ENCODE measurements around the gene KIN.
A peak's percentile ranks its signal among the peaks of the same experiment; 100 is the strongest.
"Not testable (repeated sequence)": the region's sequence is repeated elsewhere in the genome, so short reads cannot be mapped to it uniquely, and the experiment has no call there.

The KIN gene, protein sequence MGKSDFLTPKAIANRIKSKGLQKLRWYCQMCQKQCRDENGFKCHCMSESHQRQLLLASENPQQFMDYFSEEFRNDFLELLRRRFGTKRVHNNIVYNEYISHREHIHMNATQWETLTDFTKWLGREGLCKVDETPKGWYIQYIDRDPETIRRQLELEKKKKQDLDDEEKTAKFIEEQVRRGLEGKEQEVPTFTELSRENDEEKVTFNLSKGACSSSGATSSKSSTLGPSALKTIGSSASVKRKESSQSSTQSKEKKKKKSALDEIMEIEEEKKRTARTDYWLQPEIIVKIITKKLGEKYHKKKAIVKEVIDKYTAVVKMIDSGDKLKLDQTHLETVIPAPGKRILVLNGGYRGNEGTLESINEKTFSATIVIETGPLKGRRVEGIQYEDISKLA

GRCh38 chr10:7787857-7788638, at the start of gene KIN, which contains the start of gene ATP5F1C:
KIN (minus strand) TSS chr10:7787993; CDS start chr10:7787933, 60 bp downstream.
ATP5F1C (plus strand) TSS chr10:7788177; CDS start chr10:7788208, 31 bp downstream.
- peak; percentile 97 for DNase-seq (ENCODE audit: low read depth)

DNA sequence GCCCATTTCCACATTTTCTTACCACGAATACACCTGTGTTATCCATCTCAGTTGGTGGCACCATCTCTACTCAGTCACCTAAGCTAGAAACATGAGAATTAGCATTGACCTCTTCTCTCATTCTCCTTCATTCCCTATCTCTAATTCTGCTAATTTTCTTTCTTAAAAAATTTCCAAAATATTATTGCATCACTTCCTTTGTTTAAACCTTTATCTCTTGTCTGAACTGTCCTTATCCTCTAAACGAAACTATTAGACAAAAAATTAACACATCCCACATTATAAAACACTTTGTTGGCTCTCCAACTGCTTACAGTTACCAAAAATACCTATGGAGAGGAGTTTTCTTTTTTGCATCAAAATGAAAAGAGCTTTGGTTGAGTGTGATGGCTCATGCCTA, 48.8 kb upstream of the KIN start:
- no peak for DNase-seq (ENCODE audit: low read depth)

DNA sequence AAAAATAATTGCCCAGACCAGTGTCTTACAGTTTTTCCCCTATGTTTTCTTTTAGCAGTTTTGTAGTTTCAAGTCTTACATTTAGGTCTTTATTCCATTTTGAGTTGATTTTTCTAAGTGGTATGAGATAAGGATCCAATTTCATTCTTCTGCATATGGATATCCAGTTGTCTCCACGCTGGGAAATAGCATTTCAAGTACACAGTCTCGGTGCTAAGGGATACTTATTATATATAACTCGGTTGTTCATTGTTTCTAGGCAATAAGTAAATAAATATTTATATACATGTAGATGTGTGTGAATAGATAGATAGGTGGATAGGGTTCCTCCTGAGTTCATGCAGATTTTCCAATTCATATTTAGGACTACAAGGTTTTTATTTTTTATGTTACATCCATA, 46.5 kb upstream of the KIN start:
- no peak for DNase-seq (ENCODE audit: low read depth)

- no peak for DNase-seq (ENCODE audit: low read depth)
Measured at GRCh38 chr10:7833210-7833609, 45.4 kb upstream of the KIN start.

DNA sequence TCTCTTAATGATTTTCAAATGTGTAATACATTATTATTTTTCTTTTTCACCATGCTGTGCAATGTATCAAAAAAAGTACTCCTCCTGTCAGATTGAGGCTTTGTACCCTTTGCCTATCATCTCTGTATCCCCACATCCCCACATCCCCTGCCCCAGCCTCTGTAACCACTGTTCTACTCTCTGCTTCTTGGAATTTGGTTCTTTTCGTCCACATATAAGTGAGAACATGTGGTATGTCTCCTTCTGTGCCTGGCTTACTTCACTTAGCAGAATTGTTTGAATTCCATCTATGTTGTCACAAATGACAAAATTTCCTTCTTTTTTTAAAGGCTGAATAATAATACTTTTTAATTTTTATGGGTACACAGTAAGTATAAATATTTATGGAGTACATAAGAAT, 44.3 kb upstream of the KIN start:
- no peak for DNase-seq (ENCODE audit: low read depth)

DNA sequence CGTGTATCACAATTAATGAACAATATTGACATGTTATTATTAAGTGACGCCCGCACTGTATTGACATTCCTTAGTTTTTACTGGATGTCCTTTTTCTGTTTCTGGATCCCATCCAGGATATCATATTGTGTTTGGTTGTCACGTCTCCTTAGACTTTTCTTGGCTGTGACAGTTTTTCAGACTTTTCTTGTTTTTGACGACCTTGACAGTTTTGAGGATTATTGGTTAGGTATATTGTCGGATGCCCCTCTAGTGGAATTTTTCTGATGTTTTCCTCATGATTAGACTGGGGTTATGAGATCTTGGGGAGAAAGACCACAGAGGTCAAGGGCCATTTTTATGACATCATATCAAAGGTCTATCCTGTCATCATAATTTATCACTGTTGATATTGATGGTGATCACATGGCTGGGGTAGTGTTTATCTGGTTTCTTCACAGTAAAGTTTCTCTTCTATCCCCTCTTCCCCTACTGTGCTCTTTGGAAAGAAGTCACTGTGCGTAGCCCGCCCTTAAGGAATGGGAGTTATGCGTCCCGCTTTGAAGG, 41.6 kb upstream of the KIN start:
- no peak for DNase-seq (ENCODE audit: low read depth)

- DNase-seq (ENCODE audit: low read depth): no peak
Measured at GRCh38 chr10:7826971-7827370, 39.2 kb upstream of the KIN start.

GRCh38 chr10:7824251-7824650, 36.5 kb upstream of the KIN start:
- no peak for DNase-seq (ENCODE audit: low read depth)

DNA sequence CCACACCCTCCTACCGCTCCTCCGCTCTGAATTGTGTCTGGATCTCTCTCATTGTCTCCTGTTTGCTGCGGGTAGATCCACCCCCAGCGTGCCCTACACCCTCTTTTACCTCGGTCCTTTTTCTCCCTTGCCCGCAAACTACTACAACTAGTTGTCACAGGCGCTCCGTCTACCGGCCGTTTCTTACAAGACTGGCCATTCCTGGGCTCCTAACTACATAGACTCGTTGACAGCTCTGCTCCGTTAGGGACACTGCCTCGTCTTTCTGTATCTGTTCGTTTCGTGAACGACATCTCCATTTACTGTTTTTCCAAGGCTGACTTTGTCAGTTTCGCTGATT, 31.3 kb upstream of the KIN start:
- peak; percentile 3 for DNase-seq (ENCODE audit: low read depth)

DNA sequence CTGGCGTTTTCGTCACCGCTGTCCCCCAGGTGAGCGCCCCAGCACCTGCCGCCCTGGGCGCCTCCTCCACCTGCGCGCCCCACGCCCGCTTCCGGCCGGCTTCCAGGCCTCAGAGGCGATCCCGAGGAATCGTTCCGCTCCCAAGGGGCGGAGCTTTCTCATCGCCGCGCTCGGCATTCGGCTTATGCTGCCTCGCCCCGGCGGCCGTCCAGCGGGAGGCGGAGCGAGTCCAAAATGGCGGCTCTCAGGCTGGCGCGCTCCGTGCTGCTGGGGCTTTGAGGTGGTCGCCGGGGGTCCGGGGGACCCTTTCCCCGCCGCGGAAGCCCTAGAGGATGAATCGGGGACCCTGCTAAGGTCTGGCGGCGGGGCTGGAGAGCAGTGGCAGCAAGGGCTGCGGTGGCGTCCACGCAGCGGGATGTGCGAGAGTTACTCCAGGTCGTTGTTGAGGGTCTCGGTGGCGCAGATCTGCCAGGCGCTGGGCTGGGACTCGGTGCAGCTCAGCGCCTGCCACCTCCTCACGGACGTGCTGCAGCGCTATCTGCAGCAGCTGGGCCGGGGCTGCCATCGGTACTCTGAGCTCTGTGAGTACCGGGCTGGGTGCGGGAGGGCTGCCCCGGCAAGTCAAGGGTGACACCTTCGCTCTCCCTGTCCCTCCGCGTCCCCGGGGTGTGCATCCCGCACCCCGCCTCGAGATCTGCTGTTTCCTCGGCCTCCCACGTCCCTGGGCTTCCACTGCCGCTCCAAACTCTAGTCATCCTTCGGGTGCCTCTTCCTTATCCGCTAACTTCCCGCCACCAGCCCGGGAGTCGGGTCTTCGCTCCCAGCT, 30.7 kb upstream of the KIN start, which contains the start of gene TAF3:
TAF3 (plus strand) TSS at position 211 of the 826 bp plus-strand sequence; CDS start at position 416, 205 bp downstream.
- peak; percentile 93 for DNase-seq (ENCODE audit: low read depth)

DNA sequence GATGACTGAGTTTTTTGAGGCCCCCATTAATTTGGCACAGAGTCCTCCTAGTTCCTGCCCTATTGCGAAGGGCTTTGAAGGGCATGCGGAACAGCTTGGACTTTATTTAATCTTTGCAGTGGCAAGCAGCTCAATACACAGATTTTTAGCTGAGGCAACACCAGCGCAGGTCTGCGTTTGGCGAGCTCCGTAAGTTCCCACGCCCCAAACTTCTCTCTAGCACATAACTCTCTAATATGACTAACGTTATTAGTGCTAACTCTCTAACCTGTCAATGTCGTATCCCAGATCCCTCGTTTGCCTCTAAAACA, 30.1 kb upstream of the KIN start:
- no peak for DNase-seq (ENCODE audit: low read depth)

- no peak for DNase-seq (ENCODE audit: low read depth)
Measured at GRCh38 chr10:7817576-7817975, 29.8 kb upstream of the KIN start.

DNA sequence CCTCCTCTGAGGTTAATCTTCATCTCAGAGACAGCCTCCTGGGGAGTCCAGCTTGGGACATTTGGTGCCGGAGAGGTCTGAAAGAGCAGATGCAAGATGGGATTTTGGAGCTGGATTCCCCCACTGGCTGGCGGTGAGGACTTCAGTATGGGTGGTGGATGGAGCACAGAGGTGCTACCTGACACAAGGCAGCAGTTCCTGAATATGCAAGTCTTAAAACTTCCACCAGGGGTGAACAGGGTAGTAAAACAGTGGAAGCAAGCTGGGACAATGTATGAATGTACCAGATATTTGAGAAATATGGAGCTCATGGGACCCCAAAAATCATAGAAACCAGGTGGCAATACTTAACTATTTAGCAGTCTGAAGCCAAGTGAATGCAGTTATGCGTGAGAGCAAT, 25.7 kb upstream of the KIN start:
- no peak for DNase-seq (ENCODE audit: low read depth)

GRCh38 chr10:7811743-7812142, 23.9 kb upstream of the KIN start:
- not testable (repeated sequence) for DNase-seq (ENCODE audit: low read depth)

- no peak for DNase-seq (ENCODE audit: low read depth)
Measured at GRCh38 chr10:7811000-7811399, 23.2 kb upstream of the KIN start.

DNA sequence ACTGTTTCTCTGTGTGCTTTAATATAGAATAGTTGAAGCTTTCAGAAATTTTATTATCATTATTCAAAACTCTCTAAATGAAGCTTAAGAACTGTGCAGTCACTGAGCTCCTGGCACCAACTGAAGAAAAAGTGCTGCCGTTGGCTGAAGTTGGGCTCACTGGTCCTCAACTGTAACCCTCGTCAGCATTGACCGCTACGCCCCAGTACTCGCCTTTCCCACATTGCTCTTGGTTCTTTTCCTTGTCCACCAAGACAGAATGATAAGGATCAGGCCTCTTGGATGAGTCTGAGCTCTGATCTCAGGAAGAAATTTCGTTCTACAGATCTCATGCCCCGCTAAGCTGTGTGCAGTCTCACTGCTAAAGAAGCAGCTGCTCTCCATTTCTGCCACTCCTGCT, 22.6 kb upstream of the KIN start:
- no peak for DNase-seq (ENCODE audit: low read depth)

DNA sequence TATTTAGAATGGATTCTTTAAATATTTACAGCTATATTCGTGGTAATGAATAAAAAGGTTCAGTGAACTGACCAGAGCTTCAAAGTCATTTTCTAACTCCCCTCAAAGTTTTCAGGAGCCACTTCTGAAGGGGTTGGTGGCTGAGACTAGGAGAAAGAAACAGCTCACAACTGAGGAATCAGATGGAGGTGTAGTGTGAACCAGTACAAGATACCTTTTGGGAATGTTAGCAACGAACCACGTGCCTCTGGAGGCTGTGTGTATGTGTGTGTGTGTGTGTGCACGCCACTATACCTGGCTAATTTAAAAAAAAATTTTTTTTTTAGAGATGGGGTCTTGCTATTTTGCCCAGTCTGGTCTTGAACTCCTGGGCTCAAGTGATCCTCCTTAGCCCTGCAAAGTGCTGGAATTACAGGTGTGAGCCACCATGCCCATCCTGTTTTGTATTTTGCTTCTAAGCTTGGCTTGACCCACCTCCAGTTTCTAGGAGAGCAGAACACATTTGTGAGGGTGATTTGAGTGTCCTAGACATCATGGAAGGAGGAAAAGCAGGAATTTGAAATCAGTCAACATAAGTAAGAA, 21.0 kb upstream of the KIN start:
- no peak for DNase-seq (ENCODE audit: low read depth)

- no peak for DNase-seq (ENCODE audit: low read depth)
Measured at GRCh38 chr10:7804741-7805140, 16.9 kb upstream of the KIN start.

- no peak for DNase-seq (ENCODE audit: low read depth)
Measured at GRCh38 chr10:7804216-7804615, 16.4 kb upstream of the KIN start.

GRCh38 chr10:7802606-7803005, 14.8 kb upstream of the KIN start:
- no peak for DNase-seq (ENCODE audit: low read depth)

DNA sequence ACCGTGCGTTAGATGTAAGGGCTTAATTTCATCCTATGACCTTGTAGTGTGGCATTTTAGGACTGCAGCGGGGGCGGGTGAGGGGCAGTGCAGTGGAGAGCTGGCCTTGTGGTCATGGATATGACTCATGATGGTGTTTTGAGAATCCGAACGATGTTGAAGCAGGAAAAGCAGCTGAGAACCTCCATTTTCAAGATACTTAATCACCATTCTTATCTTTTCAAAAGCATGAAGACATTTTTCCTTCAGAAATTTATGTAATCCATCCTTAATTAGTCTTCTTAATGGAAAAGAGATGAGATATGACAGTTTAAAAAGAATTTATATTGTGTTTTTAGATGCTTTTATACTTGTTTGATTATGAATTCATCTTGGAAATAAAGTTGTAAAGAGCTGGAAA, 9.8 kb upstream of the KIN start:
- DNase-seq (ENCODE audit: low read depth): no peak

DNA sequence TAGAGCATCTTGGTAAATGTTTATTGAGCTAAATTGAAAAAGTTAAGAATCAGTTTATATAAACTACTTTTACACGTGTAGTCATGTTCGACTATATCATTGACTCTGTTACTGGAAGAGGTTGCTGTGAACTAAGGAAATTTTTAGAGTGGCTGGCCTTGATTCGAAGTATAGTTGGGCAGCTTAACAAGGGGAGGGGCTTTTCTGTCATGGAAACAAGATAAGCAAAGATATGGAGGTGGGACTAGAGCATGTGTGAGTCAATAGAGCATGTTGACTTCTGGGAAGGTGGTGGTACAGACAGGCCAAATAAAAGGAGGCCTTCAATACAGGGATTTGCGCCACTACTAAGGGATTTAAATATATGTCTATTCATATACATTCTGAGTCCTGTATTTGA, 7.8 kb upstream of the KIN start:
- no peak for DNase-seq (ENCODE audit: low read depth)
